Smooth muscle cell (in vitro differentiated cells): Measurements from ENCODE around the gene BSX. TPM values are rescaled to one million over a fixed set of nuclear protein-coding genes. Genes with fewer than 3 reads are reported as not detected.

Experiments used
- polyA plus RNA-seq: library from polyadenylated mRNA; unstranded; fragments of >200 nt; fragmentation: Nextera tagmentation; extraction: Ambion mirVana; gene quantifications from 2 replicates; pipeline ENCODE4 v1.2.1, GENCODE V29; 2016
- total RNA-seq: library from RNA; depleted of rRNA; stranded (reverse); fragments of >200 nt; gene quantifications from 2 replicates; pipeline ENCODE4 v1.2.3, GENCODE V29; 2014

Gene BSX
- total and polyA plus RNA-seq, 2 experiments from 2014 or later, result not detected

Other genes with a start within 250 kb of the BSX start
- gene CRTAM, start 143.3 kb downstream of the BSX start, total RNA-seq, result 1.1 TPM in 1 of 2 replicates, not detected in the other
- gene CRTAM, start 143.3 kb downstream of the BSX start, polyA plus RNA-seq, result not detected in 2 replicates
- 3.7 and 4.0 TPM in 2 replicates for gene JHY, start 99.1 kb downstream of the BSX start, total RNA-seq
- gene JHY, start 99.1 kb downstream of the BSX start, polyA plus RNA-seq, result 4.6 and 7.4 TPM in 2 replicates
- gene HSPA8, start 80.3 kb upstream of the BSX start, total RNA-seq, result 1,212 and 1,497 TPM in 2 replicates
- gene HSPA8, start 80.3 kb upstream of the BSX start, polyA plus RNA-seq, result 449 and 471 TPM in 2 replicates
- gene CLMP, start 213.4 kb upstream of the BSX start, total RNA-seq, result 163 and 176 TPM in 2 replicates
- gene CLMP, start 213.4 kb upstream of the BSX start, polyA plus RNA-seq, result 62.0 and 74.0 TPM in 2 replicates